C4-2B (cell line): ENCODE results near the gene KRTAP12-3.

Source experiments
- CTCF ChIP-seq: fragments of 450-650 bp; conservative IDR thresholded peaks from 2 replicates; pipeline ENCODE4 v1.5.1; 2017; ENCODE audit warnings: mild to moderate bottlenecking
- ZFX ChIP-seq: fragments of 450-650 bp; IDR thresholded peaks from 2 replicates; pipeline ENCODE4 v1.6.1; 2017

- TF ChIP-seq CTCF (no peak), ZFX (no peak)
Observed at GRCh38 chr21:44702973-44703730, 45.4 kb downstream of the KRTAP12-3 start.
